Measurements from ENCODE around the gene ADAMTSL1. TPM values are rescaled to one million over a fixed set of nuclear protein-coding genes. Genes with fewer than 3 reads are reported as not detected.
A peak's percentile ranks its signal among the peaks of the same experiment; 100 is the strongest.

ADAMTSL1 gene
- total RNA-seq, 6 experiments from 2014 or later, result 0.73 to 2.1 (median 0.89) TPM

DNA sequence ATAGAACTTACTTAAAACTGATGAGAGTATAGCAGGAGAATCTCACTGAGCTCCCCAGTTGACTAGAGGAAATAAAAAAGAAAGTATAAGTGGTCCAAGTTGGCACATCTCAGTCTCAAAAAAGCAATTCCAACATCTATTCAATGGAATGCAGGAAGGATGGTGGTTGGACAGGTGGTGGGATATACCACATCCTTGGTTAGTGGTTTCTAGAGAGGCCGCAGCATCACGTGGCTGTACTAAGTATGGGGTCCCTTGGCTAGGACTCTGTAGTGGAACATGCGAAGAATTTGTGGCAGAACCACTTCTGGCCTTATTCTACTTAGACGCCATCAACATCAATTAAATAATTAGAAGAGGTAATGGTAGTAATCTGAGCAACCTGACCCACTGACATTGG lies 326.6 kb downstream of the ADAMTSL1 start:
- TF ChIP-seq POLR2A (IDR thresholded peaks at IDR 0.05), result no peak
- TF ChIP-seq, protein P1, sequence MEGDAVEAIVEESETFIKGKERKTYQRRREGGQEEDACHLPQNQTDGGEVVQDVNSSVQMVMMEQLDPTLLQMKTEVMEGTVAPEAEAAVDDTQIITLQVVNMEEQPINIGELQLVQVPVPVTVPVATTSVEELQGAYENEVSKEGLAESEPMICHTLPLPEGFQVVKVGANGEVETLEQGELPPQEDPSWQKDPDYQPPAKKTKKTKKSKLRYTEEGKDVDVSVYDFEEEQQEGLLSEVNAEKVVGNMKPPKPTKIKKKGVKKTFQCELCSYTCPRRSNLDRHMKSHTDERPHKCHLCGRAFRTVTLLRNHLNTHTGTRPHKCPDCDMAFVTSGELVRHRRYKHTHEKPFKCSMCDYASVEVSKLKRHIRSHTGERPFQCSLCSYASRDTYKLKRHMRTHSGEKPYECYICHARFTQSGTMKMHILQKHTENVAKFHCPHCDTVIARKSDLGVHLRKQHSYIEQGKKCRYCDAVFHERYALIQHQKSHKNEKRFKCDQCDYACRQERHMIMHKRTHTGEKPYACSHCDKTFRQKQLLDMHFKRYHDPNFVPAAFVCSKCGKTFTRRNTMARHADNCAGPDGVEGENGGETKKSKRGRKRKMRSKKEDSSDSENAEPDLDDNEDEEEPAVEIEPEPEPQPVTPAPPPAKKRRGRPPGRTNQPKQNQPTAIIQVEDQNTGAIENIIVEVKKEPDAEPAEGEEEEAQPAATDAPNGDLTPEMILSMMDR (IDR thresholded peaks at IDR 0.05), result no peak
- no peak for ATAC-seq
- Histone ChIP-seq H3K4me1 (no peaks in the 10 kb centered on the region), H3K4me3 (no peak overlapping the region), H3K36me3 (no peaks in the 10 kb centered on the region), H3K27me3 (no peaks in the 10 kb centered on the region), H3K27ac (no peak overlapping the region), H3K9me3 (no peaks in the 10 kb centered on the region)
- intact Hi-C loops (cut with DNase I), result no loop called here
- WGBS (ENCODE audit: insufficient coverage, low coverage, low lambda C conversion rate, missing lambda C conversion rate), result 88% methylated on average over 4 of the region's 4 CpGs
- no peak for DNase-seq

DNA sequence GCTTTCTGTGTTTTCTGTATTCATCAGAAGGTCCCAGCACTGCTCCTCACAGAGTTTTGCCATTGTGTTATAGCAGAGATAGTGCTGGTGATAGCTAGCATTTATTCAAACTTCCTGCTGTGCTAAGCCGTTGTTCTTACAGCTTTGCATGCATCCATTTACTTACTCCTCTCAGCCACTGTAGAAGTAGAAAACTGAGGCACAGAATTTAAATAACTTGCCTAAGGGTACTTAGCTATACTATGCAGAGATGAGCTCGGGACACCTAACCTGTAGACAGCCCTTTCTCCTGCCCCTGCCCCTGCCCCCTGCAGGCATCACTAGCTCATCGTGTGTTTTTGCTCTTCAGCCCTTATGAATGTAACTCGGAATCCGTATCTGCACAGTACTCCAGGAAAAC lies 331.4 kb downstream of the ADAMTSL1 start:
- no peaks in the 10 kb centered on the region for H3K27me3 ChIP-seq
- TF ChIP-seq, protein P1 (IDR thresholded peaks at IDR 0.05), result no peak
- no peak for TF ChIP-seq POLR2A (IDR thresholded peaks at IDR 0.05)
- intact Hi-C loops (cut with DNase I), result no loop called here
- no peak overlapping the region for H3K4me3 ChIP-seq
- H3K9me3 ChIP-seq, result no peaks in the 10 kb centered on the region
- DNase-seq (no peak), ATAC-seq (no peak)
- no peaks in the 10 kb centered on the region for H3K4me1 ChIP-seq
- WGBS (ENCODE audit: insufficient coverage, low coverage, low lambda C conversion rate, missing lambda C conversion rate), result 66% methylated on average over 5 of the region's 5 CpGs
- H3K27ac ChIP-seq, result no peak overlapping the region
- no peaks in the 10 kb centered on the region for H3K36me3 ChIP-seq

DNA sequence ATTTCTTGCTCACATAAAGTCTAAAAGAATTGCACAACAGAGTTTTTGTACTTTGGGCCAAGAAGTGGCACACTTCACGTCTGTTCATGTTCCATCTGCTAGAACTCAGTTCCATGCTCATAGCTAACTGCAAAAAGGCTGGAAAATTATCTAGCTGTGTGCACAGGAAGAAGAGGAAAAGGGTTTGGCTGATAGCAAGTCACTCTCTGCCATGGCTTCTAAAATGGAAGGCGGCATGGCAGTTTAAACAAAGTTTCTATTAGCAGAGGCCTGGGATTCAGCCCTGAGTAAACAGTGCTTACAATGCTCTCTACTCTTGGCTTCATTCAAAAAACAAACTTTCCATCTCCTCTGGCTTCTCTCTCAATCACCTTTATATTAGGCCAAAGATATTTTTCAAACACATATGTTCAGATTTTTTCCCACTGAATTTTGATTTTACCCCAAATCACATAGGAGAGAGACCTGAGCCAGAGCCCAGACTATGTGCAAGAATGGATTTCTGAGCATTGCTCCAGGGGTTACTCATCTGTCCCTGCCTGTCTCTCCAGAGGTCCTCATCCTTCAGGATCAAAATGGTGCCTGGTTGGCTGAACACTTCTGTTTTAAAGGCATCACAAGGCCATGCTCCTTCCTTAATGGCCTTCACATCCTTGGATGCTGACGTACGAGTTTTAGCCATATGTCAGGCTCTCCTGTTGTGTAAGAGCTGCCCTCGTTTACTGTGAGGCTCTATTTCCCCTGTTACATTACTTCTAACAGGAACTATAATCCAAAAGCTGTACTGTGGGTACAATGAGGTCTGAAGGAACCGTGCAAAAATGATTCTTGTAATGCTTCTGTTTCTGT lies 332.5 kb downstream of the ADAMTSL1 start:
- intact Hi-C loops (cut with DNase I), result no loop called here
- Histone ChIP-seq H3K4me1 (no peaks in the 10 kb centered on the region), H3K9me3 (no peaks in the 10 kb centered on the region), H3K27me3 (no peaks in the 10 kb centered on the region), H3K27ac (no peak overlapping the region), H3K4me3 (no peak overlapping the region), H3K36me3 (no peaks in the 10 kb centered on the region)
- 61% methylated on average over 6 of the region's 6 CpGs for WGBS (ENCODE audit: insufficient coverage, low coverage, low lambda C conversion rate, missing lambda C conversion rate)
- ATAC-seq (peak in 1 of 4 donors; percentile 46), DNase-seq (no peak)
- TF ChIP-seq, protein P1 (IDR thresholded peaks at IDR 0.05), result no peak
- TF ChIP-seq POLR2A (IDR thresholded peaks at IDR 0.05), result no peak

DNA sequence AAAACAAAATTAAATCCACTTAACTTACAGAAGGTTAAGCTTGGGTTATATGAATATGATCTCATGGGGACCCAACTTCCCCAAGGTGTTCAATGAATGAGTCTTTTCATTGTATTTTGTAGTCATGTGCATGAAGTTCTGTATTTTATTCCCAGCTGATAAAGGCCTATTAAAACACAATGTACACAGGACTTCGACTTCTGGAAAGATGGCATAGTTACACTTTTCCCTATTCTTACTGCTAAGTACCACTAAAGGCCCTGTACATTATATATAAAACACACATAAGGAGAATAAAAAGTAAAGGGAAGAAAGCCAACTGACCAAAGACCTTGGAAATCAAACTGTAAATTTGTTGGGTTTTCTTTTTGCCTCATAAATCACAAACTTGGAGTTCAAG lies 336.6 kb downstream of the ADAMTSL1 start:
- no peak for DNase-seq
- no peak overlapping the region for H3K27ac ChIP-seq
- WGBS (ENCODE audit: insufficient coverage, low coverage, low lambda C conversion rate, missing lambda C conversion rate), result 90% methylated on average over 1 of the region's 1 CpG
- H3K4me1 ChIP-seq, result no peaks in the 10 kb centered on the region
- TF ChIP-seq, protein P1 (IDR thresholded peaks at IDR 0.05), result no peak
- no peak for TF ChIP-seq POLR2A (IDR thresholded peaks at IDR 0.05)
- no peaks in the 10 kb centered on the region for H3K27me3 ChIP-seq
- H3K9me3 ChIP-seq, result no peaks in the 10 kb centered on the region
- intact Hi-C loops (cut with DNase I), result no loop called here
- no peak overlapping the region for H3K4me3 ChIP-seq
- ATAC-seq, result no peak
- no peaks in the 10 kb centered on the region for H3K36me3 ChIP-seq

Data from right lobe of liver (tissue), 6 donors.